Eye (tissue), 1 donor: ENCODE results near the gene ARHGAP11A.
A peak's percentile ranks its signal among the peaks of the same experiment; 100 is the strongest.

Experiments
- DNase-seq: peaks from one replicate; pipeline ENCODE4 v3.0.0-alpha.2; 2015

Gene ARHGAP11A

DNA sequence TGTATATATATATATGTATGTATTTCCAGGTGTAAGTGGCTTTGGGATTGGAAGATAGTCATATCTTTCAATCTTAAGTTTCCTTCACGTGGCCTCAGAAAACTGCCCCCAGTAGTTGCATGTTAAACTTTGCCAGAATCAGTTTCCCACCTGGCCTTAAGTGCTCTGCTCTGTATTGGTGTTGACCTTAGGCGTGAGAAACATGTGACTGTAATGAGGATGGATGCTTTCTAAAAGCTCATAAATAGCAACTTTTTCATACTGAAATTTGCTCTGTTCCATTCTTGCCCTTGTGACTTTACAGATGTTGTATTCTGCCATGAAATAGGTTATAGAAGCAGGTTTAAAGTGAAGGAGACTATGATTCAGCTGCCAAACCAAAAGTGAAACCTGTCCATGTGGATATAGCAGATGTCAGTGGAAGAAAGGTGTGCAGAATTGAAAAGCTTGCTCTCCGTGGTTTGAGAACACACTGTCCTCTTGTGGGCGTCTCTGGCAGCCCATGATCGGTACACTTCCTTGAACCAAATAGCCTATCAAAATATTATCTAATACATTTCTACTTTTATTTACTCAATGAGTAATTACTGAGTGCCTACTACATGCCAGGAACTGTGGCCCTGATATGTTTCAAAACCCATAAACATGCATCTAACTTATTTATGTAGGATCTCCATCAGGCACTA is 42.0 kb downstream of the ARHGAP11A start:
- no peak for DNase-seq

DNA sequence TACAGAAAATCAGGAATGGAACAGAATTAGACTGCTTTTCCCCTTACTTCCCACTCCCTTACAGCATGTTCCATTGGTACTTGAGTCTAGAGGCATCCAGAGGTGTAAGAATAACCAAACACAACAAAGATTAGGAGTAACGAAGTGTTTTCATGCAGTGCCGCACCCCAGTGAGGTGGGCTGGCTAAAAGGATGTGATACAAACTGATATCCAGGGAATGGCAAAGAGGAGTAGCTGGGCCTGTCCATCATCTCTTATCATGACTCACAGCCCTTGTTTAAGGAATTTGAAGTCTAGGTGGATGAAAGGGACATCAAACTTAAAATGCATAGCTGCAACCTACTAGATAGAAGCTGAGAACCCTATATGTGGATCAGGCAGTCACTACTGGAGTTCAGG is 42.6 kb downstream of the ARHGAP11A start:
- no peak for DNase-seq

DNA sequence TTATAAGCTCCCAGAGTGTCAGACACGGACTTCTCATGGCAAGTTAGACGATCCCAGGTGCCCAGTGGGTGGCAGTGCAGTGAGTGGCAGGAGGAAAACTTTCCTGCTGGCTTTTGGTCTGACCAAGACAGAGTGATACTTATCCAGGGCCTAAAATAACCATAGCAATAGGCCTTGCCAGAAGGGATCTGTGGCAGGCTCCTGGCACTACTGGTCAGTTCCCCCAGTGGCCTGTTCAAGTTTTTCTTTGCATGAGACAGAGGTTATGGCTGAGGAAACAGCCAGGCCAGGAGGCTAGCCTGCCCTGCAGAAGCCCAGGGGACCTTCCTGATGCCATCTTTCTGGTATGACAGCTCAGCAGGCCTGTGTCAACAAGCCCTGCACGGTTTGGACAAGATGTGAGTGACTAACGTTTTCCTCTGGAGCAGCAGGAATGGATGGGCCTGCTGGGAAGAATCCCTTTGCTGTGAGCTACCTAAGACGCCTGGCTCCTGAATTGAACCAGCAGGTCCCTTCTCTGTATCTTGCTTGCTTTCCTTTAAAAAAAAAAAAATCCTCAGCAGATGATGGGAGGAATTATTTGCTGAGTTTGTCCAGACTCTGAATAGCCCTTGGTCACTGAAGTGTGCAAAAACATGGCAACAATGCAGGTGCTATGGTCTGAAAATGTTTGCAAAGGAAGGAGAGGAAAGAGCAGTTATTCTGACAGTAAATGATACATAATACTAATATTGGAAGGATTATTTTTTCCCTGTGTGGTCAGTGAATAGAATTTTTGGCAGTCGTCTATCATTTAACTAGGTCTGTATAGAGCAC is 44.2 kb downstream of the ARHGAP11A start:
- no peak for DNase-seq

DNA sequence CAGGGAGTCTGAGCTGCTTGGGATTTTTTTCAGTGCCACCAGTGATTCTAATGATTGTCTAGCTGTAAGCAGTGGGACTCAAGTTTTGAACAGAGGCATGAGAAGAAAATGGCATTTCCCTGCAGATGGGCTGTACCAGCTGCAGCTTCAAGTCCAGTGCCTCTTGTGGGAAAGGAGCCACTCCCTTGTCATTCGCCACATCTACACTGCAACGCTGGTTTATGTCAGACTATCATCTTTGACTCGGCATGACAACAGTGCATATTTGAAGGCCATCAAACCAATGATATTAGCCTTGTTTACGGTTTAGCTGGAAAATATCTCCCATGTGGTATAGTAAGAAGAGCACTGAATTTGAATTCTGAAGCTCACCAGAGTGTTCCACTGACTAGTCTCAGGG is 48.4 kb downstream of the ARHGAP11A start:
- no peak for DNase-seq

DNA sequence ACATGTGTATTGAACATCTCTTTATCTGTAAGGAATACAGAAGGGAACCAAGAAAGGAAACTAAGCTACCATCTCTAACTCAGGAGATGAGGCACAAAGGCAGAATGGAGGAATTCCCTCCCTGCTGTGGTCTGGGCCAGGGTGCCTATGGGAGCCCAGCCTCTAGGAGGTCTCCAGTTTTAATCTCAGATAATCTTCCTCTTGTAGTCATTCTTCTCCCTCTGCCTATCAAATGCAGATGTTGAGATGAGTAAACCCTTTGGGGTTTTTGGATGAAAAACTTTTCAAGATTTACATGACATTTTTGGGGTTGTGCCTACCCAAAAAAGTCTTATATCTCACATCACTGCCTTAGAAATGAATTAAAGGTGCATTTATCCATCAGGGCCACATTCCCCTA is 49.5 kb downstream of the ARHGAP11A start:
- no peak for DNase-seq

DNA sequence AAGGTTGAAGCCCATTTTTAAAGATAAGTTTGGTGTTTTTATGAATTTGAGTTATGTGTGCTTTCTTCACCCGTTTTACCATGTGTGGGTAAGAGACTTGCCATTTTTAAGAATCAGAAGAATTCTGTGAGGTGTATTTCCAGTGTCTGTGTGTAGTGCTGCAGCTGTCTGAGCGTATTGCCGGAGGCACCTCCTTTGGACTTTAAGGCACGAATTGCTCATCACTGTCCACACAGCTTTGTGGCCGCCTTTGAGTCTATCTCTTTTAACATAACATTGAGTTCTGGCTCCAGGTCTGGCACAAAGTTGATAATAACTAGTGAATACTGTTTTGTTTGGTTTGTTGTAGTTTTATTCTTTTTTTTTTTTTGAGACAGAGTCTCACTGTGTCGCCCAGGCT is 52.0 kb downstream of the ARHGAP11A start:
- no peak for DNase-seq

DNA sequence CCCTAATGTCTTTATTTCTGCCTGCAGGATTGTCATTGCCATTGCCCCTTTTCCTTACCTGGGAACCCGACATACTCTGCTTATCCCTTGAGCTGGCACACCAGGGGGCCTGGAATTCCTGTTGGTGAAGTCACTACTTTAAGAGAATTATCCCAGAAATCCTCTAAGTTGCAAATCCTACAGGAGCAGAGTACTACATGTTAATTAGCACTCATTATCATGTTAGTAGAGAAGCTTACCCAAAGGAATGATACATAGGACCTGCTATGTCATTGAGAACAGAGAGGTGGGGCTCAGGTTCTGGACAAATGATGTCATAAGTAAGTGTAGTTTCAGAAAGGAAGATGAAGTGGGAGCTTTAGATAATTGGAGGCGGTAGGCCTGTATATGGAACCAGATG is 53.6 kb downstream of the ARHGAP11A start:
- no peak for DNase-seq

DNA sequence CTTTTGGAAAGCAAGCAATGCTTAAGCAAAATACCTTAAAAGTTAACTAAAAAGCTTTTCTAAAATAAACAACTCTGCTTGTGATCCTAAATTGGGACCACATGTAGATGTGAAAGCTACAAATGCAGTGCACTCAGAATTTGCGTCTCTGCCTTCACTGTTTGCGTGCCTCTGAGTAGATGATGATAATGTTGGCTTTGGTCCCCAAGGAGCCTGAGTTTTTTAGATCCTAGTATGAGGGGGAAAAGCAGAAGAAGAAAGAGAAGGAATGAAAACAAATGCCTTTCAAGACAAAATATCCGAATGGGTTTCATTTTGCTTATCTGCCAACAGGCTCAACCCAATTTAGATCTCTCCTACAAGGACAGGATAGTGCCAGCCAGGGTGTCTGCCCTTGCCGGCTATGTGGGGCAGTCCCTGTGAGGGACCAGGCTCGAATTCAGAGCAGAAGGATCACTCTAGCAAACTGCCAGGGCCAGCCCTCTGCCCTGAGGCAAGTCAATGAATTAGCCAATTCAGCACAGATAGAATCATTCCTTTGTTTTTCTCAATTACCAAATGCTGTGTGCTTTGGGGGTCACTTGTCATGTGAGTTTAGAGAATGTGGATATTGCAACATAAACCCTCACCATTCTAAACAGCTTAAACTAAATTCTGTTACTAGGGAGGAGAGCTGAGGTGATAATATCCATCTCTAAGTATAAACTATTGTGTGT is 54.8 kb downstream of the ARHGAP11A start:
- peak; percentile 65 for DNase-seq

DNA sequence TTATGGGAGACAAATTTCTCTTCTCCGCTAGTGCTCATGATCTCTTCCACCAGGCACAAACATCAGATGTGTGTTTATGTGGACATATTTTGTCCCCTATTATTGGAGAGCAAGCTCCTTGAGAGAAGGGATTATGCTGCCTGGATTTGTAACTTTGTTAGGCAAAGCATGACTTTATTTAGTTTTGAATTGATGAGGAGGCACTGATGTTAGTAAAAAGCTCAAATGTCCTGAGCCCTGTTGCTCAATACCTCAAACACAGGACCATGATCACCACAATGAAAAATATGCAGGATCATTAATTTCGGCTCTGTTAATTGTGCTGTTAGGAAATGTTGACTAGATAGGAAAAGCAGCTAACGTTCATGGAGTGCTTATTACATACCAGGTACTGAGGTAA is 55.3 kb downstream of the ARHGAP11A start:
- DNase-seq: no peak

DNA sequence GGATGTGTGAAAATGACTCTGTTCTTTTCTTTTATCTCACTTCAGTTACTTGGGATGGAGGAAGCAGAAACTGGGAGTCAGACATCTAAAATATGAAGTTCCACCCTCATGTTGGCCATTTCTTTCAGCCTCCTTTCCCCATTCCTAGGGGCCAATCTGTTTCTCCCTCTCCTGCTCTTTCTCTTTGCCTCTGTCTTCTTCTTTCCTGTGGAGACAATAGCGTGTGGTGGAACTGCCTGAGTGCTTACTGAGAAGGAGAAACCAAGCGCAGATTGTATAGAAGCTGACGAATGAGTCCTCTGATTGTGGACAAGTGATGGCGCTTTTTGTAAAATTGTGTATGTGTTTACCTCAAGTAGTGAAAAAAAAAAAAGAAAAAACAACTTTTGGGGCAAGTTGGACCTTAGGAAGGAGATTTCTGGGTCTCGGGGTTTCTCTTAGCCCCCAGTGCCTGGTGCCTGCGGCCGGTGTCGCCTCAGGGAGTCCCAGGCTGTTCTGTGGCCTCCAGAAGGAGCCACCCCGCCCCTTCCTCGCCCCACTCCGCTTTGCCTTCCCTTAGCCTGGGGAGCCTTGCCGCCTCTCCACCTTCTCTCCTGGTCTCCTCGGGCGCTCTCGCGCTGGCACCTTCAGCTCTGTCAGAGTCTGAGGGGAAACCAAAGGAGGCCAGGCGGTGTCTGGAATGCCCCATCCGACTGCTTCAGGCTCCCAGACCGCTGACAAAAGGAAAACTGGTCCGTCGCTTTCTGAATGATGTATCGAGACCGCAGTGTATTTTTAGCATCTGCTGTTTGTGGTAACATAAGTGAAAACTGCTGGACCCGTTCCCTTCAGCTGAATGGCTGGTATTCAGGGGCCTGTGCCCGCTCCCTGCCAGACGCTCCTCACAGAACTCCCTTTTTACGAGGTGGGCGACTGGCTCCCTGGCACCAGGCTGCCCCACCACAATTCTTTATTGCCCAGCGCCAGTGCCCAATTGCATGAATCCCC is 56.3 kb downstream of the ARHGAP11A start:
- DNase-seq: peak; percentile 45

DNA sequence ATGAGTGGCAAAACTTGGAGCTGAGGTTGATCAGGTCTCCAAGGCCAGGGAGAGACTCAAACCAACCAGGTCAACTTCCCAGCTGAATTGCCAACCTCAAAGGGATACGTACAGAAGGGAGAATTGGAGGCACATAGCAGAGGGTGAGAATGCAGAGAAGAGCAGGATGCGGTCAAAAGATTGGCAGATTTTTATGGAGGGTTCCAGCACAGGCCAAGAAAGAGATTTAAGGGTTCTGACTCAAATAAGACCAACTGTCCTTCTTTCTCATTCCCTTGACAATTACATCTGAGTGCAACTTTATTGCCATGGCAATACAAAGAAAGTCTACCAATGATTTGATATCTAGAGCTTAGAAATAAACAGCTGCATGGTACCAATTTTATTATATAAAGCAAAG is 59.4 kb downstream of the ARHGAP11A start:
- DNase-seq: no peak

DNA sequence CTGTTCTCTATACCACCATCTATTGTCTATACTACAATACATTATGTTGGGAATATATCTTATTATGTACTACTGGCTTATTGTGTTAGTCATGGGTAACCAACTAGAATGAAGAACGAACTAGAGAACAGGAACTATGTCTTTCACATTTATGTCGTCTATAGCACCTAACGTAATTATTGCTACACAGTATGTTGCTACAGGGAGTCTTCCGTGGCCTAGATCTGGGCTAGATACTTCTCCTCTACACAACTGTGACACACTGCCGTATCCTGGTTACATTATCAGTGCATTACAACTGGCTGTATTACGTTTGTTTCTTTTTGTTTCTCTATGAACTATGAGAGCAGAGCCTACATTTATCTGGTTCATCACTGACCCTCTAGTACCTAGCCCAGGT is 60.2 kb downstream of the ARHGAP11A start:
- DNase-seq: no peak

DNA sequence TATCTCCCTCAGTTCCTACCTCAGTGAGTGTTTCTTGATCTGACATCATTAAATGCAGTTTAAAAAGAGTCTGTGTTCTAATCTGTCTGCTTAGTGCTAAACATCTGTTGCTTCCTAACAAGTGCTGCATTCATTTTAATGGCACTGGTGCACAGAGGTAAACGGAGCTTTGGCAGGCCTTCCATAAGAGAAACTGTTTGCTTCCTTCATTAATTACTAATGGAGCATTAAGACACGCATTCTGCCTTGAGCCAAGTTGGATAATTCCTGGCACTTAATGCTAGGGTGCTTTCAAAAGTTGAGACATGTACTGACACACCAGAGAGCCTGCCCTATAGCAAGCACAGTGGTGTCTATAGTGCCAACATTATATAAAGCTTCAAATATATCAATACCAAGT is 60.9 kb downstream of the ARHGAP11A start:
- no peak for DNase-seq

DNA sequence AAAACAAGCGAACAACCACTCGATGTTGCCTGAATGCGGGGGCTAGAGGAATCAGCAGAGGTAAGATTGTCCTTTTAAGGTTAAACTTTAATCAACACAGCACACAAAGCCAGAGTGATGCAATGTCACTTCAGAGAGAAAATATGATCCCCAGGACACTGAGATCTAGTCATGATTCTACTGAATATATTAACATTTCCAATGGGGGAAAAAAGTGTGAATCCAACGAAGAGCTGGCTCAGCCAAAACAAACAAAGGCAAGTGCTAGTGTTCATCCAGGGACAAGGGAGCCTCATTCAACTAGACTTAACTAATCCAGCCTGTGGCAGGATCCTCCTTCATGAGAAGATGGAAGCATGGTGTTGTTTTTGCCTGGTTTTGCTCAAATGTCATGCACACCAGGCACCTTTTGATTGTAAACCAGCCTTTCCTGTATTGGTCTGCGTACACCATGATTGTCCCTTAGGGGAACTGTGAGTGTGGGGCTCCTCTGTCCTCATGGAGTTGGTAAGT is 62.0 kb downstream of the ARHGAP11A start:
- no peak for DNase-seq

DNA sequence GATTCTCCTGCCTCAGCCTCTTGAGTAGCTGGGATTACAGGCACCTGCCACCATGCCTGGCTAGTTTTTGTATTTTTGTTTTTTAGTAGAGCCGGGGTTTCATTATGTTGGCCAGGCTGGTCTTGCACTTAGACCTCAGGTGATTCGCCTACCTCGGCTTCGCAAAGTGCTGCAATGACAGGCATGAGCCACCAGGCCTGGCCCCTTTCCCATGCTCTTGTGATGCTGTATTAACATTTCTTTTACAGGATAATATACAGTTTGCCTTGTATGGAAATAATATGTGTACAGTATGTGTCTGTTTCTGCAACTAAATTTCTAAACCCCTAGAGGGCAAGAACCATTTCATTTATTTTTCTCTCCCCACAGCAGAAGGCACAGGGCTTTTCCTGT is 64.0 kb downstream of the ARHGAP11A start:
- DNase-seq: no peak

DNA sequence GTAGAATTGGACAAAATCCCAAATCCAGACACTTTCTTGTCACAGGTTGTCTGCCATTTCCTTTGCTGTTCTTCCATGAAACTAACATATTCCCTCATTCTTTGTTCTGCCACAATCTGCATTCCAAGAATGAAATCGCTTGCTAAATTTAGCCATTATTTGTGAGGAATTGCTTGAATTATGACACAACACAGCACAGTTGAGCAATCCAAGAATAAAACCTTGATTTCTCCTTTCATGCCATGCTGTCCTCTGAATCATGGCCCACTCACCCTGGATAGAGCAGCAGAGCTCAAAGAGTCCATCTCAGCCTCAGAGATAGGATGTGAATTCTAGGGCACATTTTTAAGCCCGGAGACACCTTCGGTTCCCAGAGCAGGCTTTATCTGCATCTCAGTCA is 67.3 kb downstream of the ARHGAP11A start:
- DNase-seq: no peak

DNA sequence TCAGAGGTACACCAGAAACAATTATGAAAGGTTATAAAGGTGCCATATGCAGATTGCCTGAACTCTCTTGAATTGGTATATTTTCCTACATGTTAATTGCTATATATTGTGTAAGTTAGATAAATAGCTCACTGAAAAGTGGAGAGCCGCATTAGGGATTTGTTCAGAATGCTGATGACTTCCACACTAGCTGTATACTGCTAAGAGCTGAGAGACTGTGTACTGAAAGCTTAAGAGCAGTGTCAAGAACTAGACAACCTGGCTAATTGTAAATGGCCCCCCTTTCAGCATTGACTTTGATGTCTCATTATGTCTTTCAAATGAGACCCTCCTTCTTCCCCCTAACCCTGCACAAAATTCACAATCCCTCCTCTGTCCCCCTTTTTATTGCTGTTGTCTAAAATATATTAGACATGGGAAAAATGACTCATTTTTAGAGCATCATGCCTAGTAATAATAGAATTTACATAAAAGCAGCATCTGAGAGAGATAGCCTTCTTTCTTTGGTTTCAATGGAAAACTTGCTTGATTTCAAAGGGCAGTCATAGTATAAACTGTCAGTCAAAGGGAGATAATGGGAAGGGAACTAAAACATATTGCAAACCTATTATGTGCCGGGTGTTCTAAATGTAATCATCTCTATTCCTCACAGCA is 67.8 kb downstream of the ARHGAP11A start:
- no peak for DNase-seq

DNA sequence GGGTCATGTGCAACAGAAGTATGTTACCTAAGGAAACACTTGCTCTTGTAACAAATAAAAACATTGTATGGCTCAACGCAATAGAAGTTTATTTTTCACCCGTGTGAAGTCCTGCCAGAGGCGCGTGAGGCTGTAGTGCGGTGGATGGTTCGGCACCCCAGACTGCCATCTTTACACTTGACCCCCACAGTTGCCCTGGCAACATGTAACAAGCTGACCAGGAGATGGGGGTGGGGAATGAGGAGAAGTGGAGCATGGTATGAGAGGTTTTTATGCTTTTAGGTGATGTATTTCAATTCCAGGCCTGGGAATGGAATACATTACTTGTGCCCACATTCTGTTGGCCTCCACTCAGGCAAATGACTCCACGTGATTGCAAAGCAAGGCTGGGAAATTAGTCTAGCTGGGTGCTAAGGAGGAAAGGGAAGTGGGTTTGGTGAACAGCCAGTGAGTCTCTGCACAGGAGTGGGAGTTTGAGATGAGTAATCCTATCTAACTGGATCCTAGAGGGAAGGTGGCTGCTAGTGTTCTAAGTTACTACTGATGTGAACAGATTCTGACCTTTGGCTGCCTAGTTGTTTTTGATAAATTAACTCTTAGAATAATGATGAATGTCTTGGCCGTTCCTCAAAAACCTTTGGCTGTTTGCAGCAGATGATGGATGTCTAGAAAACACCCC is 68.7 kb downstream of the ARHGAP11A start:
- no peak for DNase-seq

DNA sequence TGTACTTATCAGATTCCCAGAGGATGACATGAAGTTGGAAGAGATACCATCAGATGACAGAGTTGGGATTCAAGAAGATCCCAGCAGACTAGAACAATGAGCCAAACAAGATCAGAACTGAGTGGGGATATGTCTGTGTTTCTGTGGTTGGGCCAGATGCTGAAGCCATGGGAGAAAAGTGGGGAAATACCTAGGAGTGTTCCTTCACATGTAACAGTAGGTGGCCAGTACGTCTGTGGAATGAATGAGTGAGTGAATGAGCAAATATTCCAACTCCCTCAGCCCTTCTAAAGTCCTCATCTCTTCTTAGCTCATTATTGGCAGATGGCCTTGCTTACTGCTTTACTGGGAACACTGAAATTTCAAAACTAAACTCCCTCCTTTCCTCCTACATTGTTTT is 70.3 kb downstream of the ARHGAP11A start:
- no peak for DNase-seq

DNA sequence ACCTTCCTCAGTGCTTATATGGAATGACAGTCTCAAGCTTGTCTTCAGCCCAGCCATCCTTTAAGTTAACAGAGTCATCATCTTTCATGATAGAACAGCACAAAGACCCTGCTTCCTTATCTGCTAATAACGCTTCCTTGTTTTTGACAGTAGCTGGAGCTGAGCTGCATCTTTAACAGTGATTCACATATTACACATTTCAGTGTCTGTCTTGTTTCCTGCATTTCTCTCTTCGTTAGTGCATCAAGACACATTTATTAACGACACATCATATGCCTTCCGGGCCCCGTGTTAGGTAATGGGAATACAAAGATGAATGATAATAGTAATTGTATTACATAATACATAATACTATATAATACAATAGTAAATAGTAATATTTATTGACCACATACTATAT is 72.3 kb downstream of the ARHGAP11A start:
- DNase-seq: no peak

DNA sequence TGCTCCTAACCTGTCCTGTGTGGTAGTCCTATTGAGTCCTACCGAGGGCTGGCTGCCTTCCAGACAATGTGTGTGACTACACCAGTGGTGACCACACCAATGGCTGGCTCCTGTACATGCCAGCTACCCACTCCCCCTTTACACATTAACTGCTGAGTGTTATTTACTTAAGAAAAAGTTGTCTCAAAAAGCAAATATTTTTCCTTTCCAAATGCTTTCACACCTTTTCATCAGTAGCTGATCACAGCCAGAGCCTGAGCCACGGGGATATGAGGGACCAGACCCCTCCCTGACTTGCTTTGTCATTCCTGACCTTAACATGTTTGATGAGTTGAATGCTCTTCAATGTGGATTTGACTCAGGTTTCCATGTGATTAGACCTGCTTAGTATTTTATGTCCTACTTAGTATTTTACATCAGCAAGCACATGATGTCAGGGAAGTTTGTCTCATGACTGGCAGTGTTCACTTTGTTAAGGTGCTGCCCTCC is 72.9 kb downstream of the ARHGAP11A start:
- no peak for DNase-seq
